Liver (tissue), 9 donors: ENCODE measurements around the gene WDR5. TPM values are rescaled to one million over a fixed set of nuclear protein-coding genes. Genes with fewer than 3 reads are reported as not detected.

Experiments used
- DNase-seq: peaks from one replicate; pipeline ENCODE4 v3.0.0-alpha.2; 2017; ENCODE audit warnings: low spot score
- H3K27ac ChIP-seq, 2 donors: one replicate each; pipeline ENCODE4 v1.7.0; 2013; ENCODE audit warnings: inconsistent platforms in 2 of 2, low read length in 2 of 2, control low read depth in 1 of 2, low read depth in 1 of 2, mild to moderate bottlenecking in 1 of 2
- H3K27me3 ChIP-seq, 4 donors: one replicate each; pipeline versions ENCODE4 v1.6.1 to v1.7.0; 2013; ENCODE audit warnings: low read length in 3 of 4, inconsistent platforms in 1 of 4, mild to moderate bottlenecking in 1 of 4, moderate library complexity in 1 of 4; ENCODE audit not compliant: control insufficient read depth in 4 of 4, insufficient read depth in 4 of 4
- H3K36me3 ChIP-seq, 4 donors: one replicate each; pipeline versions ENCODE4 v1.6.1 to v1.7.0; 2013; ENCODE audit warnings: low read length in 3 of 4, mild to moderate bottlenecking in 3 of 4, low read depth in 1 of 4, moderate library complexity in 1 of 4; ENCODE audit not compliant: control insufficient read depth in 4 of 4, insufficient read depth in 3 of 4
- H3K4me1 ChIP-seq, 4 donors: one replicate each; pipeline versions ENCODE4 v1.6.1 to v1.7.0; 2013; ENCODE audit warnings: low read length in 3 of 4, mild to moderate bottlenecking in 3 of 4, moderate library complexity in 1 of 4; ENCODE audit not compliant: control insufficient read depth in 4 of 4, insufficient read depth in 4 of 4
- H3K4me3 ChIP-seq, 3 donors: one replicate each; pipeline versions ENCODE4 v1.6.1 to v1.7.0; 2013; ENCODE audit warnings: low read length in 3 of 3, control low read depth in 1 of 3, low read depth in 1 of 3, mild to moderate bottlenecking in 1 of 3
- H3K9ac ChIP-seq, 2 donors: one replicate each; pipeline ENCODE4 v1.7.0; 2013; ENCODE audit warnings: low read length in 2 of 2, mild to moderate bottlenecking in 2 of 2, moderate library complexity in 2 of 2, control low read depth in 1 of 2, low read depth in 1 of 2
- H3K9me3 ChIP-seq, 4 donors: one replicate each; pipeline versions ENCODE4 v1.6.1 to v1.7.0; 2013; ENCODE audit warnings: low read length in 3 of 4; ENCODE audit not compliant: control insufficient read depth in 4 of 4
- ATF3 ChIP-seq: IDR thresholded peaks from 2 replicates; pipeline ENCODE4 v1.6.1; 2016; ENCODE audit warnings: antibody characterized with exemption
- EGR1 ChIP-seq, 2 donors: IDR thresholded peaks; 2 replicates each; pipeline ENCODE4 v1.6.1; 2016 to 2018; ENCODE audit warnings: antibody characterized with exemption in 2 of 2, low read depth in 2 of 2
- FOXA1 ChIP-seq: IDR thresholded peaks from 2 replicates; pipeline ENCODE4 v1.6.1; 2016; ENCODE audit warnings: antibody characterized with exemption
- FOXA2 ChIP-seq: IDR thresholded peaks from 2 replicates; pipeline ENCODE4 v1.6.1; 2016; ENCODE audit warnings: antibody characterized with exemption
- GABPA ChIP-seq, 2 donors: IDR thresholded peaks in 1 of 2; conservative IDR thresholded peaks in 1 of 2; 2 replicates each; pipeline ENCODE4 v1.6.1; 2016; ENCODE audit warnings: antibody characterized with exemption in 2 of 2, mild to moderate bottlenecking in 1 of 2, moderate library complexity in 1 of 2
- HNF4A ChIP-seq, 2 donors: conservative IDR thresholded peaks; 2 replicates each; pipeline ENCODE4 v1.6.1; 2016; ENCODE audit warnings: antibody characterized with exemption in 2 of 2, mild to moderate bottlenecking in 2 of 2
- HNF4G ChIP-seq: IDR thresholded peaks from 2 replicates; pipeline ENCODE4 v1.6.1; 2016; ENCODE audit warnings: antibody characterized with exemption
- JUND ChIP-seq, 2 donors: IDR thresholded peaks; 2 replicates each; pipeline ENCODE4 v1.6.1; 2016; ENCODE audit warnings: antibody characterized with exemption in 2 of 2
- MAX ChIP-seq: IDR thresholded peaks from 2 replicates; pipeline ENCODE4 v1.6.1; 2016; ENCODE audit warnings: antibody characterized with exemption
- NR2F2 ChIP-seq: IDR thresholded peaks from 2 replicates; pipeline ENCODE4 v1.6.1; 2016; ENCODE audit warnings: antibody characterized with exemption
- RAD21 ChIP-seq, 2 donors: IDR thresholded peaks; 2 replicates each; pipeline ENCODE4 v1.6.1; 2016; ENCODE audit warnings: antibody characterized with exemption in 2 of 2, mild to moderate bottlenecking in 2 of 2
- RXRA ChIP-seq, 2 donors: IDR thresholded peaks; 2 replicates each; pipeline ENCODE4 v1.6.1; 2017 to 2018; ENCODE audit warnings: antibody characterized with exemption in 2 of 2, mild to moderate bottlenecking in 1 of 2
- SP1 ChIP-seq: IDR thresholded peaks from 2 replicates; pipeline ENCODE4 v1.6.1; 2018; ENCODE audit warnings: antibody characterized with exemption, mild to moderate bottlenecking
- TAF1 ChIP-seq: conservative IDR thresholded peaks from 2 replicates; pipeline ENCODE4 v1.6.1; 2016; ENCODE audit warnings: antibody characterized with exemption, mild to moderate bottlenecking
- YY1 ChIP-seq: IDR thresholded peaks from 2 replicates; pipeline ENCODE4 v1.6.1; 2016; ENCODE audit warnings: antibody characterized with exemption, mild to moderate bottlenecking
- ZBTB33 ChIP-seq: IDR thresholded peaks from 2 replicates; pipeline ENCODE4 v1.6.1; 2016; ENCODE audit warnings: antibody characterized with exemption
- WGBS: extraction: QIAGEN DNeasy Blood & Tissue Kit; methylation state at CpG from one replicate; pipeline ENCODE4 v1.1.7; 2013; 5-methylcytosine and 5-hydroxymethylcytosine counted together
- polyA plus RNA-seq, 2 donors: library from polyadenylated mRNA; stranded (reverse) in 1 of 2; unstranded in 1 of 2; fragments of 200-250 nt in 1 of 2; fragments of >200 nt in 1 of 2; fragmentation: Nextera tagmentation in 1 of 2; extraction: Ambion mirVana in 1 of 2; gene quantifications; one replicate each; pipeline versions ENCODE4 v1.2.1 to v1.2.3, GENCODE V29; 2013 to 2015
- total RNA-seq, 2 donors: library from RNA; depleted of rRNA; stranded (reverse); fragments of >200 nt; gene quantifications; one replicate each; pipeline ENCODE4 v1.2.3, GENCODE V29; 2014
- TF ChIP-seq, protein P1 (sequence below): fragments of 150-350 bp; IDR thresholded peaks from 2 replicates; pipeline ENCODE4 v1.5.1; 2017; ENCODE audit warnings: improper control_type of control experiment, low read depth, low read length; ENCODE audit not compliant: missing input control
- TF ChIP-seq, protein P2 (sequence below): IDR thresholded peaks from 2 replicates; pipeline ENCODE4 v1.6.1; 2016; ENCODE audit warnings: antibody characterized with exemption, mild to moderate bottlenecking
- donor health status: healthy.
- donor health status: healthy.
- donor health status: healthy.
- donor health status: healthy.
- donor health status: healthy.

The WDR5 gene
- total and polyA plus RNA-seq, 4 donors = 11.1 to 21.6 (median 14.6) TPM

- DNase-seq = no peak
- no peak overlapping the region for H3K4me3 ChIP-seq
- no peaks in the 10 kb centered on the region for H3K36me3 ChIP-seq
Observed at GRCh38 chr9:134196911-134197310, 61.0 kb downstream of the WDR5 start.

More at GRCh38 chr9:134196911-134197310, 61.0 kb downstream of the WDR5 start:
- H3K9me3 ChIP-seq = no peaks in the 10 kb centered on the region
- H3K4me1 ChIP-seq = peaks cover 0 to 2% (median under 1%) of the 10 kb centered on the region in 4 donors
- no peak overlapping the region for H3K27ac ChIP-seq
- TF ChIP-seq HNF4A (conservative IDR thresholded peaks at IDR 0.05) (no peak), ATF3 (no peak), FOXA2 (no peak), MAX (no peak), GABPA (IDR thresholded peaks at IDR 0.05 in 1 of 2, conservative IDR thresholded peaks at IDR 0.05 in 1 of 2) (no peak), ZBTB33 (no peak), SP1 (no peak), YY1 (no peak), HNF4G (no peak), FOXA1 (no peak), RXRA (IDR thresholded peaks at IDR 0.05) (no peak), NR2F2 (no peak), TAF1 (no peak), RAD21 (IDR thresholded peaks at IDR 0.05) (no peak), JUND (IDR thresholded peaks at IDR 0.05) (no peak), EGR1 (IDR thresholded peaks at IDR 0.05; ENCODE audit: low read depth in 2 of 2) (no peak)
- TF ChIP-seq, protein P1, sequence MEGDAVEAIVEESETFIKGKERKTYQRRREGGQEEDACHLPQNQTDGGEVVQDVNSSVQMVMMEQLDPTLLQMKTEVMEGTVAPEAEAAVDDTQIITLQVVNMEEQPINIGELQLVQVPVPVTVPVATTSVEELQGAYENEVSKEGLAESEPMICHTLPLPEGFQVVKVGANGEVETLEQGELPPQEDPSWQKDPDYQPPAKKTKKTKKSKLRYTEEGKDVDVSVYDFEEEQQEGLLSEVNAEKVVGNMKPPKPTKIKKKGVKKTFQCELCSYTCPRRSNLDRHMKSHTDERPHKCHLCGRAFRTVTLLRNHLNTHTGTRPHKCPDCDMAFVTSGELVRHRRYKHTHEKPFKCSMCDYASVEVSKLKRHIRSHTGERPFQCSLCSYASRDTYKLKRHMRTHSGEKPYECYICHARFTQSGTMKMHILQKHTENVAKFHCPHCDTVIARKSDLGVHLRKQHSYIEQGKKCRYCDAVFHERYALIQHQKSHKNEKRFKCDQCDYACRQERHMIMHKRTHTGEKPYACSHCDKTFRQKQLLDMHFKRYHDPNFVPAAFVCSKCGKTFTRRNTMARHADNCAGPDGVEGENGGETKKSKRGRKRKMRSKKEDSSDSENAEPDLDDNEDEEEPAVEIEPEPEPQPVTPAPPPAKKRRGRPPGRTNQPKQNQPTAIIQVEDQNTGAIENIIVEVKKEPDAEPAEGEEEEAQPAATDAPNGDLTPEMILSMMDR = no peak
- TF ChIP-seq, protein P2, sequence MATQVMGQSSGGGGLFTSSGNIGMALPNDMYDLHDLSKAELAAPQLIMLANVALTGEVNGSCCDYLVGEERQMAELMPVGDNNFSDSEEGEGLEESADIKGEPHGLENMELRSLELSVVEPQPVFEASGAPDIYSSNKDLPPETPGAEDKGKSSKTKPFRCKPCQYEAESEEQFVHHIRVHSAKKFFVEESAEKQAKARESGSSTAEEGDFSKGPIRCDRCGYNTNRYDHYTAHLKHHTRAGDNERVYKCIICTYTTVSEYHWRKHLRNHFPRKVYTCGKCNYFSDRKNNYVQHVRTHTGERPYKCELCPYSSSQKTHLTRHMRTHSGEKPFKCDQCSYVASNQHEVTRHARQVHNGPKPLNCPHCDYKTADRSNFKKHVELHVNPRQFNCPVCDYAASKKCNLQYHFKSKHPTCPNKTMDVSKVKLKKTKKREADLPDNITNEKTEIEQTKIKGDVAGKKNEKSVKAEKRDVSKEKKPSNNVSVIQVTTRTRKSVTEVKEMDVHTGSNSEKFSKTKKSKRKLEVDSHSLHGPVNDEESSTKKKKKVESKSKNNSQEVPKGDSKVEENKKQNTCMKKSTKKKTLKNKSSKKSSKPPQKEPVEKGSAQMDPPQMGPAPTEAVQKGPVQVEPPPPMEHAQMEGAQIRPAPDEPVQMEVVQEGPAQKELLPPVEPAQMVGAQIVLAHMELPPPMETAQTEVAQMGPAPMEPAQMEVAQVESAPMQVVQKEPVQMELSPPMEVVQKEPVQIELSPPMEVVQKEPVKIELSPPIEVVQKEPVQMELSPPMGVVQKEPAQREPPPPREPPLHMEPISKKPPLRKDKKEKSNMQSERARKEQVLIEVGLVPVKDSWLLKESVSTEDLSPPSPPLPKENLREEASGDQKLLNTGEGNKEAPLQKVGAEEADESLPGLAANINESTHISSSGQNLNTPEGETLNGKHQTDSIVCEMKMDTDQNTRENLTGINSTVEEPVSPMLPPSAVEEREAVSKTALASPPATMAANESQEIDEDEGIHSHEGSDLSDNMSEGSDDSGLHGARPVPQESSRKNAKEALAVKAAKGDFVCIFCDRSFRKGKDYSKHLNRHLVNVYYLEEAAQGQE = no peak
- H3K27me3 ChIP-seq = no peaks in the 10 kb centered on the region
- H3K9ac ChIP-seq = no peak overlapping the region
- 89% methylated on average over 6 of the region's 6 CpGs for WGBS
